Spleen (tissue), 11 donors: ENCODE measurements around the gene GABARAP. TPM values are rescaled to one million over a fixed set of nuclear protein-coding genes. Genes with fewer than 3 reads are reported as not detected.

Experiments used
- DNase-seq: peaks from one replicate; pipeline ENCODE4 v3.0.0-alpha.2; 2020
- H3K27ac ChIP-seq, 8 donors: fragments of 200-600 bp; sonication (generic) in 7 of 8; 1 replicate in 4 of 8; 2 replicates in 4 of 8; pipeline versions ENCODE4 v1.5.0 to v1.8.0; 2016 to 2021; ENCODE audit warnings: inconsistent platforms in 4 of 8, mild to moderate bottlenecking in 4 of 8, moderate library complexity in 1 of 8
- H3K27me3 ChIP-seq, 7 donors: fragments of 200-600 bp; sonication (generic) in 6 of 7; replicated peaks in 1 of 7; 1 replicate in 4 of 7; 2 replicates in 3 of 7; pipeline versions ENCODE4 v1.5.0 to v1.8.0; 2016 to 2021; ENCODE audit warnings: inconsistent platforms in 3 of 7, mild to moderate bottlenecking in 1 of 7
- H3K36me3 ChIP-seq, 6 donors: fragments of 200-600 bp; sonication (generic) in 5 of 6; 1 replicate in 4 of 6; 2 replicates in 2 of 6; pipeline versions ENCODE4 v1.5.0 to v1.8.0; 2016 to 2021; ENCODE audit warnings: inconsistent platforms in 2 of 6
- H3K4me1 ChIP-seq, 6 donors: fragments of 200-600 bp; sonication (generic) in 5 of 6; 1 replicate in 3 of 6; 2 replicates in 3 of 6; pipeline versions ENCODE4 v1.5.0 to v1.8.0; 2016 to 2021; ENCODE audit warnings: inconsistent platforms in 3 of 6
- H3K4me3 ChIP-seq, 8 donors: fragments of 200-600 bp; sonication (generic) in 7 of 8; 1 replicate in 4 of 8; 2 replicates in 4 of 8; pipeline versions ENCODE4 v1.5.0 to v1.8.0; 2016 to 2021; ENCODE audit warnings: inconsistent platforms in 4 of 8, mild to moderate bottlenecking in 4 of 8, moderate library complexity in 2 of 8
- H3K9me3 ChIP-seq, 8 donors: fragments of 200-600 bp; sonication (generic) in 7 of 8; 1 replicate in 4 of 8; 2 replicates in 4 of 8; pipeline versions ENCODE4 v1.5.0 to v1.8.0; 2016 to 2021; ENCODE audit warnings: inconsistent platforms in 4 of 8
- CTCF ChIP-seq, 11 experiments: fragments of 200-600 bp in 7 of 11; fragments of 450-650 bp in 4 of 11; sonication (generic) in 4 of 11; IDR thresholded peaks in 8 of 11; conservative IDR thresholded peaks in 3 of 11; 1 replicate in 7 of 11; 2 replicates in 4 of 11; pipeline versions ENCODE4 v1.4.0 to v1.8.0; 2016 to 2021; ENCODE audit warnings: antibody characterized with exemption in 11 of 11, inconsistent platforms in 4 of 11, mild to moderate bottlenecking in 1 of 11
- POLR2A ChIP-seq, 3 donors: fragments of 450-650 bp; IDR thresholded peaks; one replicate each; pipeline ENCODE4 v1.5.1; 2017; ENCODE audit warnings: antibody characterized with exemption in 3 of 3, mild to moderate bottlenecking in 1 of 3
- POLR2AphosphoS5 ChIP-seq, 3 donors: sonication (generic); formaldehyde crosslinking; IDR thresholded peaks; one replicate each; pipeline ENCODE4 v1.5.1; 2017; ENCODE audit warnings: antibody characterized with exemption in 3 of 3
- WGBS, 5 donors: extraction: QIAGEN DNeasy Blood & Tissue Kit in 3 of 5; methylation state at CpG; one replicate each; pipeline versions ENCODE4 v1.1.5 to v1.1.7; 2013 to 2018; 5-methylcytosine and 5-hydroxymethylcytosine counted together
- intact Hi-C: fragments of 100-400 bp; cut with DNase I; formaldehyde crosslinking; loops from one replicate; pipeline ENCODE4 v1.15.0; 2023; ENCODE audit warnings: low total_unique reads
- polyA plus RNA-seq, 3 donors: library from polyadenylated mRNA; stranded (reverse); fragments of 200-250 nt; gene quantifications; one replicate each; pipeline ENCODE4 v1.2.1, GENCODE V29; 2013
- total RNA-seq, 7 donors: library from RNA; depleted of rRNA in 3 of 7; stranded (reverse); fragments of >200 nt in 3 of 7; fragmentation: NEBNext Ultra II Directional in 4 of 7; extraction: Animal tissue kit (Norgen Biotek cat#: 25700) in 4 of 7; gene quantifications; one replicate each; pipeline versions ENCODE4 v1.1.0 to v1.2.1, GENCODE V29; 2016 to 2021
- donor health status: healthy with polysubstance abuse.
- donor health status: DM: no; HTN: no; CAD: no; lungs with moderate emphysema.
- donor health status: DM: no; HTN: no; CAD: no.
- donor health status: Bipolar disorder and iron deficiency.
- donor health status: healthy.
- donor health status: DM: no; HTN: no; CAD: no.
- donor health status: DM: yes; HTN: yes; CAD: no.

The GABARAP gene
- total and polyA plus RNA-seq, 10 donors: 222 to 855 (median 489) TPM

DNA sequence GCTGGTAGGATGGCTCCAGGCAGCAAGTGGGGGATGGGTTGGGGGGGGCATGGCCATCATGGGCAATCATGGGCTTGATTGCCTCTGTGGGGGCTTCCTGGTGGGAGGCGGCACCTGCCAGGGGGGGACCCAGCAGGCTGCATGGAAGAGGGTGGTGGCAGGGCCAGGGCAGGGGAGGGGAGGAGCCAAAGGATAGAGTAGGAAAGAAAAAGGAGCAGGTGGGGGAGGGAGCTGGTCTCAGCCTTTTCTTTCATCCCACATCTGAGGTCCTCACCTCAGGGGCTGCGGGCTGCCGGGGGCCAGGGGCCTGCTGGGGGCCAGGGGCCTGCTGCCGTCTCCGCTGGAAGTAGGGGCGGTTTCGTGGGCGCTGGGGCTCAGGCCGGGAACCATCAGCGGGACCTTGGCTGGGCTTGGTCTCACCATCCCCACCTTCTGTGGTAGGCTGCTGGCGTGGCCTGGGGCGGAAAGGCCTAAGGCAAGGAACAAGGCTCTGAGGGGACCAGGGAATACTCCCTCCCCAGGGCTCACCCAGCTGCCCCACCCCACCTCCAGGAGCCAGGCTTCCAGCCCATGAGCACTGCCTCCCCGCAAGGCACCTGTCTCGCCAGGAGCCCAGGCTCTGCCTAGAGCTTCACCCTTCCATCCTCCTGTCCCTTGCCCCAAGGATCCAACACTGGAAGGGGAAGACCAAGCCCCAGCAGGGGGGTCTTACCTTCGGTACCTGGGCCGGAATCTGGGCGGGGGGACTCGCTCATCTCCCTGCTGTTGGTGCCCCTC, 47.2 kb upstream of the GABARAP start:
- no peak overlapping the region for H3K4me3 ChIP-seq
- TF ChIP-seq POLR2AphosphoS5 (IDR thresholded peaks at IDR 0.05): no peak
- no peak for TF ChIP-seq POLR2A (IDR thresholded peaks at IDR 0.05)
- TF ChIP-seq CTCF (IDR thresholded peaks at IDR 0.05 in 8 of 11, conservative IDR thresholded peaks at IDR 0.05 in 3 of 11): no peak
- 86 to 90% (median 88%) methylated on average over 15 to 18 of the region's 18 CpGs for WGBS, 5 donors
- no peak for DNase-seq
- H3K36me3 ChIP-seq: no peaks in the 10 kb centered on the region
- intact Hi-C loops: loop anchor here (10.0 kb wide), 1 partner anchor 55 kb away; no protein-coding TSS in a partner anchor
- H3K9me3 ChIP-seq: no peaks in the 10 kb centered on the region
- peaks cover 0 to 95% (median 18%) of the 10 kb centered on the region in 7 donors for H3K27me3 ChIP-seq
- peaks cover 0 to 15% (median 8%) of the 10 kb centered on the region in 6 donors for H3K4me1 ChIP-seq
- no peak overlapping the region for H3K27ac ChIP-seq

GRCh38 chr17:7285679-7286078, 43.4 kb upstream of the GABARAP start:
- TF ChIP-seq POLR2A (IDR thresholded peaks at IDR 0.05): no peak
- TF ChIP-seq CTCF (IDR thresholded peaks at IDR 0.05 in 8 of 11, conservative IDR thresholded peaks at IDR 0.05 in 3 of 11): no peak
- no peak for TF ChIP-seq POLR2AphosphoS5 (IDR thresholded peaks at IDR 0.05)
- DNase-seq: no peak
- intact Hi-C loops: no loop called here
- Histone ChIP-seq H3K4me1 (peaks cover 15 to 27% (median 24%) of the 10 kb centered on the region in 6 donors), H3K4me3 (no peak overlapping the region), H3K27ac (no peak overlapping the region), H3K27me3 (peaks cover 0 to 95% (median 20%) of the 10 kb centered on the region in 7 donors), H3K36me3 (no peaks in the 10 kb centered on the region), H3K9me3 (no peaks in the 10 kb centered on the region)
- 90 to 94% (median 93%) methylated on average over 11 to 12 of the region's 12 CpGs for WGBS, 5 donors

DNA sequence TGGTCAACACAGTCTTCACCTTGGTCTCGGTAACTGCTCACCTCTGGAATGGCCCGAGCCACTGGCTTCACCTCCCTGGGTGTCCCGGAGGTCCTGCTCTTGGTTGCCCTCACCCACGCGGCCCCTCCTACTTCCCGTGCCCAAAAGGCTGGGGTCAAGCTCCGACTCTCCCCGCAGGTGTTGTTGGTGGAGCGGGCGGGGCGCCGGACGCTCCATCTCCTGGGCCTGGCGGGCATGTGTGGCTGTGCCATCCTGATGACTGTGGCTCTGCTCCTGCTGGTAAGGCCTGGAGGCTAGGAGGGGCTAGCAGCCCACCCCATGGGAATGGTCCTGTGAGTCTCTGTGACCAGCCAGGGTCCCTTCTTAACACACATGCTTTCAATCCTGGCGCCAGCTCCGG, 42.7 kb upstream of the GABARAP start:
- 91 to 98% (median 96%) methylated on average over 6 to 16 of the region's 16 CpGs for WGBS, 5 donors
- TF ChIP-seq POLR2AphosphoS5 (IDR thresholded peaks at IDR 0.05): no peak
- no peak for TF ChIP-seq CTCF (IDR thresholded peaks at IDR 0.05 in 8 of 11, conservative IDR thresholded peaks at IDR 0.05 in 3 of 11)
- no peak for TF ChIP-seq POLR2A (IDR thresholded peaks at IDR 0.05)
- Histone ChIP-seq H3K27me3 (peaks cover 0 to 94% (median 20%) of the 10 kb centered on the region in 7 donors), H3K4me1 (peaks cover 17 to 34% (median 30%) of the 10 kb centered on the region in 6 donors), H3K9me3 (no peaks in the 10 kb centered on the region), H3K27ac (no peak overlapping the region), H3K36me3 (no peaks in the 10 kb centered on the region), H3K4me3 (no peak overlapping the region)
- intact Hi-C loops: no loop called here
- DNase-seq: no peak

GRCh38 chr17:7283471-7284216, 41.4 kb upstream of the GABARAP start:
- Histone ChIP-seq H3K9me3 (no peaks in the 10 kb centered on the region), H3K36me3 (no peaks in the 10 kb centered on the region), H3K27ac (no peak overlapping the region), H3K4me3 (no peak overlapping the region), H3K4me1 (peaks cover 17 to 34% (median 30%) of the 10 kb centered on the region in 6 donors), H3K27me3 (peaks cover 0 to 81% (median 20%) of the 10 kb centered on the region in 7 donors)
- 77 to 82% (median 79%) methylated on average over 14 to 18 of the region's 18 CpGs for WGBS, 5 donors
- no peak for DNase-seq
- TF ChIP-seq CTCF (IDR thresholded peaks at IDR 0.05 in 8 of 11, conservative IDR thresholded peaks at IDR 0.05 in 3 of 11) (no peak), POLR2AphosphoS5 (IDR thresholded peaks at IDR 0.05) (no peak), POLR2A (IDR thresholded peaks at IDR 0.05) (no peak)
- intact Hi-C loops: no loop called here
